SK-N-DZ (cell line): Measurements from ENCODE around the gene CCDC91.
"Not testable (repeated sequence)": the region's sequence is repeated elsewhere in the genome, so short reads cannot be mapped to it uniquely, and the experiment has no call there.

Source experiments
- DNase-seq: peaks from one replicate; pipeline ENCODE4 v3.0.0-alpha.2; 2015; ENCODE audit warnings: low spot score

The CCDC91 gene

GRCh38 chr12:28457785-28458184, 267.5 kb downstream of the CCDC91 start:
- DNase-seq = no peak

DNA sequence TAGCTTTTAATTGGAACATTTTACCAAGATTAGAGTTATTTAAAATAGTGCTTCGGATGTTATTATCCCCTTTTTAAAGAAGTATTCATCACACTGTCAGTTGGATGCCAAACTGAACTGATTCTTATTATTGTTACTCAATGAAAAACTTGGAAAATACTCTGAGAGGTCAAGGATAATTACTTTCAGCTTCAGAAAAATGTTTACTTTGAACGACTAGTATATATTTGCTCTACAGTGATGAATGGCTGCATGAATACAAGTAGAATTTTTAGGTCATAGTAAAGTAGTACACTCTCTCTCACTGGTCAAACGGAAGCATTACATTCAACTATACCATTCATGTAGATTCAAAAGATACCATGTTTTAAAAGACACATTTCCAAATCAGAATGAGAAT, 269.2 kb downstream of the CCDC91 start:
- no peak for DNase-seq

GRCh38 chr12:28460420-28461130, 270.3 kb downstream of the CCDC91 start:
- DNase-seq = no peak

GRCh38 chr12:28463396-28463795, 273.1 kb downstream of the CCDC91 start:
- no peak for DNase-seq

- not testable (repeated sequence) for DNase-seq
Measured at GRCh38 chr12:28471762-28472161, 281.5 kb downstream of the CCDC91 start.

GRCh38 chr12:28476206-28476605, 285.9 kb downstream of the CCDC91 start:
- not testable (repeated sequence) for DNase-seq

GRCh38 chr12:28479097-28479496, 288.8 kb downstream of the CCDC91 start:
- not testable (repeated sequence) for DNase-seq

DNA sequence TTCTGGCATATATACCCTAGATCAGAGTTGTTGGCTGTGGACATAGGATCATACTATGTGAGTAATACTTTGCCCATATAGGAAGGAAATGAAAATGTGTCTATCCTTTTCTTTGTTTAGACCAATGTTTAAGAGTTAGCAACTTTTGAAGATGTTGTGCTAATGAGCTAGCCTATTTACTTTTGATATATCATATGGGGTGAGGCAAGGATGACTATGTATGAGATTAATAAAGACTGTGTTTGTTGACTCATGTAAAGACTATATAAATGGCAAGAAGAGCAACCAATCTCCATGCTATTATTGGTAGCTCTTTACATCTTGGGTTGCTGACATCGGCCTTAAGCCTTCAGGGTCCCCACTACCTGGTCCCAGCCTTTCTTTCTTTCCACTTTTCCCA, 289.4 kb downstream of the CCDC91 start:
- DNase-seq = no peak

DNA sequence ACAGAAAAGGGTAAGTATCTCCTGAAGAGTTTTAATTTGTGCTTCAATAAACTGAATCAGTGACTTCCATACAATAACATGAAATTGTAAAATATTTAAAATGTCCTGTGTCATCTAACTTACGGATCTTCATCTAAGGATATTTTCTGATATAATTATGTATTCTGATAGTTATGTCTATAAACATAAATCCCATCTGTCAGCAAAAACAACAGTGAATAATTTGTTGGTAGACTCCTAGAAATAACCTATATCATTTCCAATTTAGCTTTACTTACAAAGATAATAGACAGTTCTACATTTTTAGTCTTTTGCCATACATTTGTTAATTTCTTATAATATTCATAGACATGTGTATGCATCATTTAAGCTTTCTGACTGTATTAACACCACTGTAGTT, 293.9 kb downstream of the CCDC91 start:
- no peak for DNase-seq

DNA sequence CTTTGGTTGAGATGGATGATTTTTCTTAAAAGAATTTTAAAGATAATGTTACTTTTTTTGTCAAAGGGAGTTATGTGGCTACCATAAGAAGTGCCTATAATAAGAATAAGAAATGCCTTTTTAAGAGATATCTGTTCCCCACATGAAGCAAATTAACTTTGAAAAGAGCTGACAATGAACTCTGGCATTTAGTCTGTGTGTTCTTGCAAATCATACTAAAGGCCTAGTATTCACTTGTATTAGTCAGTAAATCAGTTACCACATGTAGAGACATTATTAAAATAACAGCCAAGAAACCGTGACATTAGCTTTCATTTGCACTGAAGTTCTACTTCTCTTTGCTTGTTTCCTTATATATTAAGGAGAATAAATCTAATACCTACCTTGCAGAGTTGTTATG, 296.3 kb downstream of the CCDC91 start:
- no peak for DNase-seq

DNA sequence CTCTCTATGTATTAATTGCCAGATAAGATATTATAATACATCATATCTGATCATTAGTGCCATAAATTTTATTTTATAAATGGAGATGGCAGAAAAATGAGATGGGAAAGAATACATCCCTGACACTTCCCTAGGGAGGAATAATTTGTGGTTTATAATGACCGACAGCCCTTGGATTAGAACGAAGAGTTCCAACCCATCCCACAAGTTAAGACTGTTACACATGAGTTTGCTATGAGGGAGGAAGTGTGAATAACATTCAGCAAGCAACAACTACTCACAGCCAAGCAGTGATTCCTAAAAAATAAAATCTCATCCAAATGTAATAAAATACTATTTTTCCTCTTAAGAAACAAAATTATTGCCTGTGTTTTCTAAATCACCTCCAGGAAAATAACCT, 299.0 kb downstream of the CCDC91 start:
- DNase-seq = no peak

- no peak for DNase-seq
Measured at GRCh38 chr12:28497889-28498411, 307.7 kb downstream of the CCDC91 start.

DNA sequence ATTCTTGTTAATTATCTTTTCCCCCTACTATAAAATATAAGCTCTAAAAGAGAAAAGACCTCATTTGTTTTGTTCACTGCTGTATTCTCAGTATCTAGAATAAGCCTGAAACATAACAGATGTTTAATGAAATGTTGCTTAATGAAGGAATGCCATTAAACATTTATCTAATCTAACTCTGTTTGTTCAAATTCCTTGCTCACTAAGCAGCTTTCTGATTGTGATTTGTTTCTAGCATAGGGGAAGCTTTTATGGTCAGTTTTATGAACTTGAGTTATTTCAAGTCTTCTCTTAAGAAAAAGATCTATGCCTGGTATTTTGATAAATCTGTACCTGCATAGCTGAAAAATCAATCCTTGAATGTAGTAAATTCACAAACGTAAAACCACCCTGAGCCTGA, 308.6 kb downstream of the CCDC91 start:
- no peak for DNase-seq

GRCh38 chr12:28500373-28501024, 310.2 kb downstream of the CCDC91 start:
- no peak for DNase-seq

GRCh38 chr12:28506271-28506670, 316.0 kb downstream of the CCDC91 start:
- no peak for DNase-seq

DNA sequence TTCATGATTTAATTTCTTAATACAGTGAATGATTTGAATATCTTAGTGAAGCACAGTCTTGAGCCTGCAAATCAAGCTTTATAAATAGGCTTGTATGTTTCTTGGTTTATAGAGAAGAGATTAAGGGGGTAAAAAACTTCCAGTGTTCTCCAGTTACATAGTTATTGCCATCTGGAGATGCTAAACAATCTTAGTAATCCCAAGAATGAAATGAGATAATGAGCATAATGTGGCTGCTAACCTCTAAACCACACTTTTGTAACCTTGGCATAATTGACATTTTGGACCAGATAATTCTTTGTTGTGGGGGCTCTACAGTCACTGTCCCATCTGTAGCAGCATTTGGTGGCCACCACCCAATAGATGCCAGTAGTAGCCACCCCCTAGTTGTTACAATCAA, 316.8 kb downstream of the CCDC91 start:
- DNase-seq = no peak

- no peak for DNase-seq
Measured at GRCh38 chr12:28507867-28508266, 317.6 kb downstream of the CCDC91 start.

GRCh38 chr12:28512406-28512805, 322.1 kb downstream of the CCDC91 start:
- no peak for DNase-seq

DNA sequence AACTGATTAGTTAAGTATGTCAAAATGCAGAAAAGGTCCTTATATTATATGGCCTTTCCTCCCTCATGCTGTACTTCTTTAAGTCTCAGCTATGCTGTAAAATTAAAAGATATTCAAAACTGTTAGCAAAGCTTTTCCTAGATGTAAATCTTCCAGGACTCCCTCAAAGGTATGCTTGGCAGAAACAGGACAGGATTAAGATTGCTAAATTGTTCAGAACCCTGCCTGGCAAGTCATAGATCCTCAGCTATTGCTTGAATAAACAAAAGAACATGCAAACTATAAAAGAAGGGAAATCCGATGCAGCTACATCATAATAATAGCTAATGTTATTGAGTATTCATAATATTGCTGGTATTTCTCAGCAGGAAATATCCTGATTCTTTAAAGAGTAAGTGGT, 322.6 kb downstream of the CCDC91 start:
- no peak for DNase-seq

DNA sequence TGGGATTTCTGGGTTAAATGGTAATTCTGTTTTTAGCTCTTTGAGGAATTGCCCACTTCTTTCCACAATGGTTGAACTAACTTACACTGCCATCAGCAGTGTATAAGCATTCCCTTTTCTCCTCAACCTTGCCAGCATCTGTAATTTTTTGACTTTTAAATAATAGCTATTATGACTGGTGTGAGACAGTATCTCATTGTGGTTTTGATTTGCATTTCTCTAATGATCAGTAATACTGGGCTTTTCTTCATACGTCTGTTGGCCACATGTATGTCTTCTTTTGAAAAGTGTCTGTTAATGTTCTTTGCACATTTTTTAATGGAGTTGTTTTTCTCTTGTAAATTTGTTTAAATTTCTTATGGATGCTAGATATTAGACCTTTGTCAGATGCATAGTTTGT, 323.7 kb downstream of the CCDC91 start:
- DNase-seq = no peak

DNA sequence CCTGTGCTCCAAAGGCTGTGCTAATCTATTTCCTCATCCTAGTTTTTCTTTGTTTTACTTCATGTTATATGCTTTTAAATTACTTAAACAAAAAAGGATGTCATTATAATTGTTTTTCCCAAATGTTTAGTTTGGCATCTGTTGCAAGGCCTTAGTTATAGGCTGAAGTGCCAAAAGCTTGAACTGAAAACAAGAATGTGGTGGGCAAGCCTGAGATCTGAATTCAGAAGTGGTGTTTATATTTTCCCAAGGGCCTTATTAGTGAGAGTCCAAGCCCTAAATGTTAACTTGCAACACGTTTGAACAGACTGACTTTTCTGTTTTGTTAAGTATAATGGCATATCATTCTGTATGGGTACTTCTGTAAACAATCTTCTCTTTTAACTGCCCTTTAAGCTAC, 326.8 kb downstream of the CCDC91 start:
- DNase-seq = no peak

- no peak for DNase-seq
Measured at GRCh38 chr12:28527631-28528249, 337.5 kb downstream of the CCDC91 start.

DNA sequence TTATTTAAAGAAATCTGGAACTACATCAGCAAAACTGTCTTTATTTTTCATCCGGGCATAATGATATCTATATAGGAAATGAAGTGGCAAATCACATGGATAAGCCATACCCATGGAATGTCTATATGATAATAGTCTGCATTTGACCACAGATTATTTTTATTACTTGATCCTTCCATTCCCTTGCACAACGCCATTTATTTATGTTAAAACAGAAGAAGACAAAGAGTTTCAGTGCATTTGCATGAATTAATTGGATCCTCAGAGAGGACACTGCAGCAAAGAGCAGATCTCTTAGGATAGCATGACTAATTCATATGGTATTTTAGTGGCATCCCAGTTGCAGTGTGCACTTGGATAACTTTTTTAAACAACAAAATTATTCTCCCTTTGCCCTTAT, 345.0 kb downstream of the CCDC91 start:
- DNase-seq = no peak
